ENCODE results near the gene ANAPC5.
"Not testable (repeated sequence)": the region's sequence is repeated elsewhere in the genome, so short reads cannot be mapped to it uniquely, and the experiment has no call there.

ANAPC5 gene

GRCh38 chr12:121378736-121379135 is 26.5 kb upstream of the ANAPC5 start:
- Mint-ChIP-seq H3K36me3 (no peaks in the 10 kb centered on the region), H3K9me3 (ENCODE audit: low read depth) (no peaks in the 10 kb centered on the region), H3K4me1 (ENCODE audit: low read depth) (no peaks in the 10 kb centered on the region), H3K27ac (no peak overlapping the region), H3K27me3 (peaks cover 7% of the 10 kb centered on the region), H3K4me3 (no peak overlapping the region)

GRCh38 chr12:121376754-121377697 is 24.8 kb upstream of the ANAPC5 start:
- Mint-ChIP-seq H3K36me3 (no peaks in the 10 kb centered on the region), H3K27ac (no peak overlapping the region), H3K4me1 (ENCODE audit: low read depth) (no peaks in the 10 kb centered on the region), H3K9me3 (ENCODE audit: low read depth) (no peaks in the 10 kb centered on the region), H3K27me3 (peaks cover 7% of the 10 kb centered on the region), H3K4me3 (no peak overlapping the region)

- not testable (repeated sequence) for H3K4me1 Mint-ChIP-seq (ENCODE audit: low read depth); H3K27me3 Mint-ChIP-seq; H3K9me3 Mint-ChIP-seq (ENCODE audit: low read depth); H3K4me3 Mint-ChIP-seq; H3K27ac Mint-ChIP-seq; H3K36me3 Mint-ChIP-seq
Measured at GRCh38 chr12:121374945-121375584, 22.9 kb upstream of the ANAPC5 start.

GRCh38 chr12:121374336-121374735 is 22.1 kb upstream of the ANAPC5 start:
- not testable (repeated sequence) for H3K4me1 Mint-ChIP-seq (ENCODE audit: low read depth); H3K36me3 Mint-ChIP-seq; H3K27ac Mint-ChIP-seq; H3K9me3 Mint-ChIP-seq (ENCODE audit: low read depth); H3K27me3 Mint-ChIP-seq; H3K4me3 Mint-ChIP-seq

- Mint-ChIP-seq H3K27me3 (peaks cover 4% of the 10 kb centered on the region), H3K4me1 (ENCODE audit: low read depth) (no peaks in the 10 kb centered on the region), H3K36me3 (no peaks in the 10 kb centered on the region), H3K9me3 (ENCODE audit: low read depth) (no peaks in the 10 kb centered on the region), H3K27ac (no peak overlapping the region), H3K4me3 (no peak overlapping the region)
Measured at GRCh38 chr12:121373755-121374154, 21.5 kb upstream of the ANAPC5 start.

GRCh38 chr12:121371404-121371803 is 19.2 kb upstream of the ANAPC5 start:
- no peak overlapping the region for H3K4me3 Mint-ChIP-seq
- H3K4me1 Mint-ChIP-seq (ENCODE audit: low read depth), result no peaks in the 10 kb centered on the region
- H3K27ac Mint-ChIP-seq, result no peak overlapping the region
- H3K27me3 Mint-ChIP-seq, result peaks cover 4% of the 10 kb centered on the region
- no peaks in the 10 kb centered on the region for H3K36me3 Mint-ChIP-seq
- no peaks in the 10 kb centered on the region for H3K9me3 Mint-ChIP-seq (ENCODE audit: low read depth)

GRCh38 chr12:121366063-121366459 is 13.8 kb upstream of the ANAPC5 start:
- H3K27me3 Mint-ChIP-seq, result peaks cover 6% of the 10 kb centered on the region
- H3K36me3 Mint-ChIP-seq, result no peaks in the 10 kb centered on the region
- no peaks in the 10 kb centered on the region for H3K4me1 Mint-ChIP-seq (ENCODE audit: low read depth)
- no peak overlapping the region for H3K4me3 Mint-ChIP-seq
- no peak overlapping the region for H3K27ac Mint-ChIP-seq
- H3K9me3 Mint-ChIP-seq (ENCODE audit: low read depth), result no peaks in the 10 kb centered on the region

- Mint-ChIP-seq H3K27ac (no peak overlapping the region), H3K4me3 (no peak overlapping the region), H3K9me3 (ENCODE audit: low read depth) (no peaks in the 10 kb centered on the region), H3K27me3 (peaks cover 6% of the 10 kb centered on the region), H3K36me3 (no peaks in the 10 kb centered on the region), H3K4me1 (ENCODE audit: low read depth) (no peaks in the 10 kb centered on the region)
Measured at GRCh38 chr12:121365416-121366062, 13.3 kb upstream of the ANAPC5 start.

- no peak overlapping the region for H3K4me3 Mint-ChIP-seq
- H3K36me3 Mint-ChIP-seq, result no peaks in the 10 kb centered on the region
- no peaks in the 10 kb centered on the region for H3K4me1 Mint-ChIP-seq (ENCODE audit: low read depth)
- no peaks in the 10 kb centered on the region for H3K9me3 Mint-ChIP-seq (ENCODE audit: low read depth)
- H3K27ac Mint-ChIP-seq, result no peak overlapping the region
- peaks cover 6% of the 10 kb centered on the region for H3K27me3 Mint-ChIP-seq
Measured at GRCh38 chr12:121364683-121365121, 12.5 kb upstream of the ANAPC5 start.

- Mint-ChIP-seq H3K36me3 (no peaks in the 10 kb centered on the region), H3K4me1 (ENCODE audit: low read depth) (peaks cover 1% of the 10 kb centered on the region), H3K27ac (no peak overlapping the region), H3K27me3 (no peaks in the 10 kb centered on the region), H3K9me3 (ENCODE audit: low read depth) (no peaks in the 10 kb centered on the region), H3K4me3 (no peak overlapping the region)
Measured at GRCh38 chr12:121358073-121358472, 5.9 kb upstream of the ANAPC5 start.

- Mint-ChIP-seq H3K4me3 (no peak overlapping the region), H3K27ac (no peak overlapping the region), H3K4me1 (ENCODE audit: low read depth) (peaks cover 7% of the 10 kb centered on the region), H3K36me3 (no peaks in the 10 kb centered on the region), H3K9me3 (ENCODE audit: low read depth) (no peaks in the 10 kb centered on the region), H3K27me3 (no peaks in the 10 kb centered on the region)
Measured at GRCh38 chr12:121357331-121357730, 5.1 kb upstream of the ANAPC5 start.

- Mint-ChIP-seq H3K27ac (no peak overlapping the region), H3K36me3 (no peaks in the 10 kb centered on the region)
Measured at GRCh38 chr12:121356657-121357056, 4.4 kb upstream of the ANAPC5 start.

GRCh38 chr12:121355818-121356217 is 3.6 kb upstream of the ANAPC5 start:
- Mint-ChIP-seq H3K27ac (no peak overlapping the region), H3K27me3 (no peaks in the 10 kb centered on the region), H3K9me3 (ENCODE audit: low read depth) (no peaks in the 10 kb centered on the region), H3K36me3 (no peaks in the 10 kb centered on the region), H3K4me1 (ENCODE audit: low read depth) (peaks cover 13% of the 10 kb centered on the region), H3K4me3 (no peak overlapping the region)

More at GRCh38 chr12:121356657-121357056, 4.4 kb upstream of the ANAPC5 start:
- H3K4me3 Mint-ChIP-seq, result no peak overlapping the region
- no peaks in the 10 kb centered on the region for H3K9me3 Mint-ChIP-seq (ENCODE audit: low read depth)
- H3K27me3 Mint-ChIP-seq, result no peaks in the 10 kb centered on the region
- H3K4me1 Mint-ChIP-seq (ENCODE audit: low read depth), result peaks cover 12% of the 10 kb centered on the region

GRCh38 chr12:121352682-121353018 is 439 bp upstream of the ANAPC5 start:
- H3K27me3 Mint-ChIP-seq, result no peaks in the 10 kb centered on the region
- H3K4me3 Mint-ChIP-seq, result peak overlapping the region; percentile 96
- H3K36me3 Mint-ChIP-seq, result no peaks in the 10 kb centered on the region
- peak overlapping the region; percentile 93 for H3K27ac Mint-ChIP-seq
- H3K9me3 Mint-ChIP-seq (ENCODE audit: low read depth), result no peaks in the 10 kb centered on the region
- peaks cover 35% of the 10 kb centered on the region for H3K4me1 Mint-ChIP-seq (ENCODE audit: low read depth)

GRCh38 chr12:121346747-121347146 is 5.5 kb downstream of the ANAPC5 start:
- peak overlapping the region; percentile 16 for H3K27ac Mint-ChIP-seq
- peaks cover 8% of the 10 kb centered on the region for H3K36me3 Mint-ChIP-seq
- H3K9me3 Mint-ChIP-seq (ENCODE audit: low read depth), result no peaks in the 10 kb centered on the region
- H3K4me1 Mint-ChIP-seq (ENCODE audit: low read depth), result peaks cover 35% of the 10 kb centered on the region
- no peak overlapping the region for H3K4me3 Mint-ChIP-seq
- H3K27me3 Mint-ChIP-seq, result no peaks in the 10 kb centered on the region
